Peyer's patch (tissue), 4 donors: ENCODE data around the gene ANKRD65.

Source experiments
- POLR2A ChIP-seq, 2 donors: fragments of 450-650 bp; IDR thresholded peaks; one replicate each; pipeline ENCODE4 v1.5.1; 2017; ENCODE audit warnings: antibody characterized with exemption in 2 of 2, mild to moderate bottlenecking in 2 of 2, moderate library complexity in 2 of 2
- TF ChIP-seq, protein P1 (sequence below), 6 experiments: fragments of 450-650 bp in 4 of 6; fragments of 200-600 bp in 2 of 6; sonication (generic) in 1 of 6; IDR thresholded peaks; one replicate each; pipeline ENCODE4 v1.5.1; 2017 to 2019; ENCODE audit warnings: antibody characterized with exemption in 6 of 6, mild to moderate bottlenecking in 3 of 6, moderate library complexity in 1 of 6

DNA sequence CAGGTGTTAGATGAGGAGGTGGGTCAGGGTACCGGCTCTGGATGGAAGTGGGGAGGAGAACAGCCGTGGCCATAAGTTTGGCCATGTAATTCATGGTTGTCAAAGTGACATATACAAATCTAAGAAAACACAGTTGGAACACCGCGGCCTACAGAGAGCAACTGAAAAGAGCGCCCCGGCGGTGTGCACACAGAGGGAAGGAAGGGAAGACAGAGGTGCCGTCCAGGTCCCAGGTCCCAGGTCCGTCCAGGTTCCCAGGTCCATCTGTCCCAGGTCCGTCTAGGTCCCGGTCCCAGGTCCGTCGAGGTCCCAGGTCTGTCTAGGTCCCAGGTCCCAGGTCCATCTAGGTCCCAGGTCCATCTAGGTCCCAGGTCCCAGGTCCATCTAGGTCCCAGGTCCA lies 9.4 kb downstream of the ANKRD65 start:
- TF ChIP-seq, protein P1, sequence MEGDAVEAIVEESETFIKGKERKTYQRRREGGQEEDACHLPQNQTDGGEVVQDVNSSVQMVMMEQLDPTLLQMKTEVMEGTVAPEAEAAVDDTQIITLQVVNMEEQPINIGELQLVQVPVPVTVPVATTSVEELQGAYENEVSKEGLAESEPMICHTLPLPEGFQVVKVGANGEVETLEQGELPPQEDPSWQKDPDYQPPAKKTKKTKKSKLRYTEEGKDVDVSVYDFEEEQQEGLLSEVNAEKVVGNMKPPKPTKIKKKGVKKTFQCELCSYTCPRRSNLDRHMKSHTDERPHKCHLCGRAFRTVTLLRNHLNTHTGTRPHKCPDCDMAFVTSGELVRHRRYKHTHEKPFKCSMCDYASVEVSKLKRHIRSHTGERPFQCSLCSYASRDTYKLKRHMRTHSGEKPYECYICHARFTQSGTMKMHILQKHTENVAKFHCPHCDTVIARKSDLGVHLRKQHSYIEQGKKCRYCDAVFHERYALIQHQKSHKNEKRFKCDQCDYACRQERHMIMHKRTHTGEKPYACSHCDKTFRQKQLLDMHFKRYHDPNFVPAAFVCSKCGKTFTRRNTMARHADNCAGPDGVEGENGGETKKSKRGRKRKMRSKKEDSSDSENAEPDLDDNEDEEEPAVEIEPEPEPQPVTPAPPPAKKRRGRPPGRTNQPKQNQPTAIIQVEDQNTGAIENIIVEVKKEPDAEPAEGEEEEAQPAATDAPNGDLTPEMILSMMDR (IDR thresholded peaks at IDR 0.05): no peak
- TF ChIP-seq POLR2A (IDR thresholded peaks at IDR 0.05): no peak
